HG03457 (cell line): Measurements from ENCODE around the gene TMEM43.

ENCODE experiments used
- ATAC-seq: cut with Tn5 transposase; IDR thresholded peaks from one replicate; pipeline ENCODE4 v1.9.1; 2021; ENCODE audit warnings: moderate number of reproducible peaks; ENCODE audit not compliant: unreplicated experiment

Gene TMEM43

DNA sequence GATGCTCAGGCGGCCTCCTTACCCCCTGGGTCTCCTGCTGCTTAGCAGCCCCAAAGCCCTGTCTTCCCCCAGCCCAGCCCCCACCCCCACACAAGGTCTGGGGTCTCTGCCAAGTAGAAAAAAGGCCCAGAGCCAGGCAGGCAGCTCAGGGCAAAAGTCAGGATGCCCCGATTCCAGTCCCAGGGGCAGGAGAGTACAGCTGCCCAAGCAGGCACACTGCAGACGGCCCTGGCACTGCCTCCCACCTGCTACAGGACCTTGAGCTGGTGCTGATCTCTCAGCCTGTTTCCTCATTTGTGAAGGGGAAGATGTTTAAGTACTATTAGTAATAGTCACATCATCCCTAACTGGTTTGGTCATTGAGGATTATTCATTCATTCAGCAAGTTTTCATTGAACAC is 12.6 kb downstream of the TMEM43 start:
- ATAC-seq = no peak

DNA sequence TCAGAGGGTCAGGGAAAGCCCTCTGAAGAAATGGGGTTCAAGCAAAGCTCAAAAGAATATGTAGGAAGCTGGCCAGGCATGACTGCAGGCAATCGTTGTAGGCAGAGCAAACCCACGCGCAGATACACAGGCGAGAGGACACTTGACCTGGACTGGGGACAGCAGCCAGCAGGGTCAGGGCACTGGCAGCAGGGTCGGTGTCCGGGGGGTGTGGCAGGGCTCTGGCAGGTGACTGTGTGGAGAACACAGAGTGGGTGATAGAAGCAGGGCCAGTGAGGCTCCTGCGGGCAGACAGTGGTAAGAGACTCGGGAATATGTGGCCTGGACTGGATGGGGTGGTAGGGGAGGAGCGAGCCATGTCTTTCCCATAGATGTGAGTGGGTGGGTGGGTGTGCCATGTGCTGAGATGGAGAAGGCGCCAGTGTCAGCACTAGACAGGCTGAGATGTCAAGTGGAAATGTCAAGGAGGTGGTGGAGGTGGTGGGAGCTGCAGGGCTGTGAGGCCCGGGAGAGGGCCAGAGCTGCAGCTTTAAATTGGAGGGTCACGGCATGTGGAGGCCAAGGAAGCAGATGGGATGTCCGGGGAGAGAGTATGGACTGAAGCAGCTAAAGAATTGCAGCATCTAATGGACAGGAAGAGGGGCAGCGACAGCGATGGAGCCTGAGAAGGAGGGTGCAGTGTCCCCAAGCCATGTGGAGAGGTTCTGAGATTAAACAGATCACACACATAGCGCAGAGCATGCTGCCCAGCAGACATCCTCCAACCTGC is 13.4 kb downstream of the TMEM43 start:
- ATAC-seq = no peak

DNA sequence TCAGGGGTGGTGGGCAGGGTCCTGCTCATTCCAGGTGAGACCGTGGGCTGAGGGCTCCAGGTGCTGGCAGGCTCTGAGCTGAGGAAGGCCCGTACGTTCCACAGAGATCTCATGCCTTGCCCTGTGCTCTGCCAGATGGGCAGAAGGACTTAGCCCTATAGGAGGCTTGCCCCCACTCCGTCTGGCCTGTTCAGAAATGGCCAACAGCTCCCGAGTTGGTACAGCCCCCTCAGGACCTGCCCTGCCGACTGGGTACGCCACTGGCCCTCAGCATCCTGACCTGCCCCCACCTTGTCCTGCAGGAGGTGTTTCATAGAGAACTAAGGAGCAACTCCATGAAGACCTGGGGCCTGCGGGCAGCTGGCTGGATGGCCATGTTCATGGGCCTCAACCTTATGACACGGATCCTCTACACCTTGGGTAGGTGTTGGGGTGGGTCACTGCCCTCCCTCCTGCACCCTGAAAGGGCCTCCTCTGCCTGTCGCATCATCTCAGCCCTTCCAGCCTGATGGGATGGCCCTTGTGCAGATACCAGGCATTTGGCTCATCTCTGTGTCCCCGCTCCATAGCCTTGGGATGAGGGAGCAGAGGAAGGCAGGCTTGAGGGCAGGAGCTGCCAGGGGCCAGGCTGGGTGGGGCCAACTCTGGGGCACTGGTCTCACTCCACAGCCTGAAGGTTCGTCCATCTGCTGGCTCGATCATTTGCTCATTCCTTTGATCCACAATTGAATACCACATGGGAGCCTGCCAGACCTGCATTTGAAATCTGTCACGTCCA is 14.2 kb downstream of the TMEM43 start:
- no peak for ATAC-seq

DNA sequence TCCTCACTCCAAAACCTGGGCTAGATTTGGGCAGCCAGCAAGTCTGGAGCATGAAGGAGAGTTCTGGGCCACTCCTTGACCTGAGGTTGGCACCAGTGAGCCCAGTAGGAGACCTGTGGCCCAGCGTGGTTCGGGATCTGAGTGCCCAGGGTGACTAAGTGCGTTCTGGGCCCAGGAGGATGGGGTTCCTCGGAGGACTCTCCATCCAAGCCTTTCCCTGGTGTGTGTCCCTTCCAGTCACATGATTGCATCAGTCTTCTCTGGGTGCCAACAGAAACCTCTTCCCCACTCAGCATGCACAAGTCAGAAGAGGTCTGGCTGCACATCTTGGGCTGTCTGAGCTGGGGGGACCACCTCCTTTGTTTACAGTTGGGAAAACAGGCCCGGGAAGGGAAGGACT is 14.9 kb downstream of the TMEM43 start:
- no peak for ATAC-seq

DNA sequence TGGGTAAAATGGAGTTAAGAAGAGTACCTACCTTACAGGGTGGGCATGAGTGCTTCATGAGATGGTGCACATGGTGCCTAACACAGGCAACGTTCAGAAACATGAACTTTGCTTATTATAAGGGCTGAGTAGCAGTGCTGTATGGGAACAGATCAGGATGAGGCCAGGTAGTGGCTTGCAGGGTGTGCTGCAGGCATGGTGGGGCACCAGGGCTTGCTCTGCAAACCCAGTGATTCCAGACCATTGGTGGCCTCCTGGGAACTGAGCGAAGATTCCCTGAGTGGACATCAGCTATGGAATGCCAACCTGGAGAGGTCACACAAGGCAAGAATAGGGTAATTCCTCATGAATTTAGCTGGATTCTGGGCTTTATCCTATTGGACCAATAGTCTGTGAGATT is 15.8 kb downstream of the TMEM43 start:
- no peak for ATAC-seq

DNA sequence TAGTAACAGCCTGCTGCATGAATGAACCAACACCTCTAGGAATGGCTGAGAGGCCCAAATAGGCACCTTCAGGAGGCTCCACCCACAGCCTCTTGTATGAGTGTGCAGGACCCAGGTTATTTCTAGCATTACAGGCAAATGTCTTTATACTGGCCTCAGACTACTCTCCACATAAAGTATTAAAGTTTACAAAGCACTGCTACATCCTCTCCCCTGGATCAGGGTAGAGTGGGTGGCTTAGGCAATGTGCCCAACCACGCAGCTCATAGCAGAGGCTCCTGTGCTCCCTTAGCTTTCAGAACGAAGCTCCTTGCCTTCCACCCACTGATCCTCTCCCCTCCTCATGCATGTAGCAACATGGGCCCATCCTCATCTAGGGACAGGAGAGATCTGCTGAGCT is 16.3 kb downstream of the TMEM43 start:
- ATAC-seq = no peak

DNA sequence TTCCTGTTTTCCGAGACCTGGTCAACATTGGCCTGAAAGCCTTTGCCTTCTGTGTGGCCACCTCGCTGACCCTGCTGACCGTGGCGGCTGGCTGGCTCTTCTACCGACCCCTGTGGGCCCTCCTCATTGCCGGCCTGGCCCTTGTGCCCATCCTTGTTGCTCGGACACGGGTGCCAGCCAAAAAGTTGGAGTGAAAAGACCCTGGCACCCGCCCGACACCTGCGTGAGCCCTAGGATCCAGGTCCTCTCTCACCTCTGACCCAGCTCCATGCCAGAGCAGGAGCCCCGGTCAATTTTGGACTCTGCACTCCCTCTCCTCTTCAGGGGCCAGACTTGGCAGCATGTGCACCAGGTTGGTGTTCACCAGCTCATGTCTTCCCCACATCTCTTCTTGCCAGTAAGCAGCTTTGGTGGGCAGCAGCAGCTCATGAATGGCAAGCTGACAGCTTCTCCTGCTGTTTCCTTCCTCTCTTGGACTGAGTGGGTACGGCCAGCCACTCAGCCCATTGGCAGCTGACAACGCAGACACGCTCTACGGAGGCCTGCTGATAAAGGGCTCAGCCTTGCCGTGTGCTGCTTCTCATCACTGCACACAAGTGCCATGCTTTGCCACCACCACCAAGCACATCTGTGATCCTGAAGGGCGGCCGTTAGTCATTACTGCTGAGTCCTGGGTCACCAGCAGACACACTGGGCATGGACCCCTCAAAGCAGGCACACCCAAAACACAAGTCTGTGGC is 16.9 kb downstream of the TMEM43 start:
- no peak for ATAC-seq

DNA sequence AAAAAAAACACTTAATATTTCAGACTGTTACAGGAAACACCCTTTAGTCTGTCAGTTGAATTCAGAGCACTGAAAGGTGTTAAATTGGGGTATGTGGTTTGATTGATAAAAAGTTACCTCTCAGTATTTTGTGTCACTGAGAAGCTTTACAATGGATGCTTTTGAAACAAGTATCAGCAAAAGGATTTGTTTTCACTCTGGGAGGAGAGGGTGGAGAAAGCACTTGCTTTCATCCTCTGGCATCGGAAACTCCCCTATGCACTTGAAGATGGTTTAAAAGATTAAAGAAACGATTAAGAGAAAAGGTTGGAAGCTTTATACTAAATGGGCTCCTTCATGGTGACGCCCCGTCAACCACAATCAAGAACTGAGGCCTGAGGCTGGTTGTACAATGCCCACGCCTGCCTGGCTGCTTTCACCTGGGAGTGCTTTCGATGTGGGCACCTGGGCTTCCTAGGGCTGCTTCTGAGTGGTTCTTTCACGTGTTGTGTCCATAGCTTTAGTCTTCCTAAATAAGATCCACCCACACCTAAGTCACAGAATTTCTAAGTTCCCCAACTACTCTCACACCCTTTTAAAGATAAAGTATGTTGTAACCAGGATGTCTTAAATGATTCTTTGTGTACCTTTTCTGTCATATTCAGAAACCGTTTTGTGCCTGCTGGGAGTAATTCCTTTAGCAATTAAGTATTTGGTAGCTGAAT is 17.9 kb downstream of the TMEM43 start:
- no peak for ATAC-seq

DNA sequence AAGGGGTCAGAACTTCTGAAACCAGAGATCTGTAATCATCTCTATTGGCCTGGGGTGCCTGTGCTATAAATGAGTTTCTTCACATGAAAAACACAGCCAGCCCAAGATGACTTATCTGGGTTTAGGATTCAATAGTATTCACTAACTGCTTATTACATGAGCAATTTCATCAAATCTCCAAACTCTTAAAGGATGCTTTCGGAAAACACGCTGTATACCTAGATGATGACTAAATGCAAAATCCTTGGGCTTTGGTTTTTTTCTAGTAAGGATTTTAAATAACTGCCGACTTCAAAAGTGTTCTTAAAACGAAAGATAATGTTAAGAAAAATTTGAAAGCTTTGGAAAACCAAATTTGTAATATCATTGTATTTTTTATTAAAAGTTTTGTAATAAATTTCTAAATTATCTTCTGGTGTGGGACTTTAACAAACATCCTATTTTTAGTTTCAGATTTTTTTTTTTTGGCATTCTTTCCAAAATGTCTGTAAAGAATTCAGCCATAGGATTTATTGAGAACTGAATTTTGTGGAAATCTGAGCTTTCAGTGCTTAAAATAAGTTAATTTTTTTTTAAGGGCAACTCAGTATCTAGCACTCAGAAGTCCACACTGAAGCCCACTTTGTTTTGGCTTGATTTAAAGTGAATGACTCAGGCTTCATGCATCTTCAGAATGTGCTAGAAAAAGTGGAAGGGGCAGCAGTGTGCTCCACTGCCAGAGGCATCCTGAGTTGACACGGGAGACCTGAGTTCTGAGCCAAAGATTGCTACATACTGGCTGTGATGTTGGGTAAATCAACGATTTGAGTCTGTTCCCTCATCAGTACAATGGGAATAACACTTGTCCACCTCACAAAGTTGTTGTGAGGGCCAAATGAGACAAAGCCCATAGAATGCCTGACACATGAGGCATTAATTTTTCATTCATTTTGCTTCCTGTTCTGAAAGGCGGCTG is 18.7 kb downstream of the TMEM43 start:
- ATAC-seq = no peak

DNA sequence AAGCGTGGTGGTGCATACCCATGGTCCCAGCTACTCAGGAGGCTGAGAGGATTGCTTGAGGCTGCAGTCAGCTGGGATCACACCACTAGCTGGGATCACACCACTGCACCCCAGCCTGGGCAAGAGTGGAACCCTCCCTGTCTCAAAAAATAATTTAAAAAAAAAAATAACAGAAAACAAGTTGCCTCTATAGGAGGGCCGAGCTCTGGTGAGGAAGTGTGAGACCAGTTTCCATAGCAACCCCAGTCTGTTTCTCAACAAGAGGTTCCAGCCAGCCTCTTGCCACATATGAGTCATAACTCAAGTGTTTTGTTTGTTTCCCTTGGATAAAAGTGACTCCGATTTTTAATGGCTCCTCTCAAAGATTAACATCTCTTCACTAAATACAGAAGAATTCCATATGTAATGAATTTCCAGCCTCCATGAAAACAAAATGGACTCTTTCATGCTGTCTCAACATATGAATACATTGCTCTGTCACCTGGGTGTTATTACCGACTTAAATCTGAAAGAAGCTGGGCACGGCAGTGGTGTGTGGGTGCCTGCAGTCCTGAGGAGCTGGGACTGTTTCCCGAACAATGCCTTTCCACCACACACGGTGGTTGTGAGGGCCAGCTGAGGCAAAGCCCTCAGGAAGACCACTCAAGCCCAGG is 19.7 kb downstream of the TMEM43 start:
- ATAC-seq = peak; percentile 82

DNA sequence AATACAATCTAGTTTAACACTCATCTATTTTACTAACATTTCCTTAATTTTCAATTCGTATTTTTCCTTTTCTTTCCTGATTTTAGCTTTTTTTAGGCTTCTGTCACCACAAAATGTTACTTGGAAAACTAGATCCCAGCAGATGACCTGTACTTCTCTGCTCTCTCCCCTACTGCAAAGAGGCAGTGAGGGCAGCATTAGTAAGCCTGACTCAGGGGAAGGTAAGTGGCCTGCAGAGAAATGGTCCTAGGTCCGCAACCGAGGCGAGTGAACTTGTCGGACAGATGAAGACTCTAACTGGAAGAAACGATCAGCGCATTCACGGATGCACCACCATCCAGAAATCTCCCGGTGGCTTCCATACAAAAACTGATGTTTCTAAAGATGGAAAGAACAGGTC is 20.4 kb downstream of the TMEM43 start:
- ATAC-seq = no peak

DNA sequence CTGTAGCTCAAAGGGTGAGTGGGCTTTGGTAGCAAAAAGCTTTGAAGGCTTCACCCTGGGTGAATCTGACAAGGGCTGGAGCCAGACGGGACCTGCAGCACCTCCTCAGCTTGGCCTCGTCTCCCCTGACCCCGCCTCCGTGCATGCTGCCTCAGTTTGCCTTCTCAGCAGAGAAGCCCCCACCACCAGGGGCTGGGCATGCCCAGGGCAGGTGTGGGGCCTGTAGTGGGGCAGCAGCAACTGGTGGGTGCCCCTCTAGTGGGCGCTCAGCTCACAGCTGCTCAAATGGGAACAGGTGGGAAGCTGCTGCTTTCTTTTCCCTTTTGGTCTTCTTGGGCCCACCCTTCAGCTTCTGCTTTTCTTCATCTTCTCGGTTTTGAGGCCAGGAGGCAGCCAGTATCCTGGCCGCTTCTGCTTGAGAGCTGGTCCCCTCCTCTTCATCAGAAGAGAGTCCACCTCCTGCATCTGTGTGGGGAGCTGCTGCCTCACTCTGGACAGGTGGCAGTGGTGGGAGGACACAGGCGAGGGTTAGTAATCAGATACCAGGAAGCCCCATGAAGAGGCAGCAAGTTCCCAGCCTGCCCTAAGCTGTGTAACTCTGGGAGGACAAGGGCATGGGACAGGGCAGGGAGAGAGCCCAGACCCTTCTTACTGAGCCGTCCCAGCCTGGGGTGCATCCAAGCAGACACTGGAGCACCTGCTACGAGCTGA is 21.0 kb downstream of the TMEM43 start:
- no peak for ATAC-seq

DNA sequence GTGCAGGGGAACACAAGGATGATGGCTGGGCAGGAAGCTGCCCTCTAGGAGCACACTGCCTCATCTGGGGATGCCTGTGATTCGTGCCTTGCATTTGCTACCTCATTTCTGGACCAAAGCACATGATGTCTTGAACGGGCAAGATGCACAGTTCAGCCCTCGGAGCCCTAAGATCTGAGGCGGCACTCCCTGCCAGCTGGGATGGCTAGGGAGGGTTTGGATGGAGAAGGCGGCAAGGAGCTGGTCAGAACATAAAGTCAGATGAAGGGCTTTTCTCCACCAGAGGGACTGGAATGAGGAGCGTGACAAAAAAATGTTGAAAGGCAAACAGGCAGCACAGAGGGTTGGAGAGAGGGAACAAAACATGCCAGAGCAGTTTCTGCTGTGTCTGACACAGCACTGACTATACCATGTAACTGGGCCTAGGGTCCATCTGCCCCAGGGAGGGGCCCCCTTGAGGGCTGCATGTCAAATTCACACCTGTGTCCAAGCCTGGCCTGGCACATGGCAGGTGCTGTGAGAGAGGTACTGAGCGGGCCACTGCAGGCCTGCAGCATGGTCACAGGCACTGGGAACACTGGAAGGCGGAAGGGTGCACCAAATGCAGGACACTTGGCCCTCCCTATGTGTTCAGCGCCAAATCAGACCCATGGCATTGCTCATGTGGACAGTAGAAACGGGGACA is 21.7 kb downstream of the TMEM43 start:
- ATAC-seq = no peak

DNA sequence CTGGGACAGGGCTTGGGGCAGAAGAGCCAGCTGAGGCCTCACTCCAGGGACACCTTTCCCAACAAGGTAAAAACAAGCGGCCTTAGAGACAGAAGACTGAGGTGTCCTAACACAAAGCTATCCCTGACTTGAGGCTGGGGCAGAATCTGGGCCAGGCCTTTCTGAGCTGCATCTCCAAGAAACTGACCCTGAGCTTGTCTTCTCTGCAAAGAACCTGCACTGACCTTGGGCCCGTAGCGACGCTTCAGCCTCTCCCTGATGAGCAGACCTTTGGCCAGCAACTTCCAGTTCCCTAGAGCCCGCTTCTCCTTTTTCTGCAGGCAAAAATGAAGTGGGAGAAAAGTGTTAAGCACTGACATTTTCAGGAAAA is 22.2 kb downstream of the TMEM43 start:
- no peak for ATAC-seq

DNA sequence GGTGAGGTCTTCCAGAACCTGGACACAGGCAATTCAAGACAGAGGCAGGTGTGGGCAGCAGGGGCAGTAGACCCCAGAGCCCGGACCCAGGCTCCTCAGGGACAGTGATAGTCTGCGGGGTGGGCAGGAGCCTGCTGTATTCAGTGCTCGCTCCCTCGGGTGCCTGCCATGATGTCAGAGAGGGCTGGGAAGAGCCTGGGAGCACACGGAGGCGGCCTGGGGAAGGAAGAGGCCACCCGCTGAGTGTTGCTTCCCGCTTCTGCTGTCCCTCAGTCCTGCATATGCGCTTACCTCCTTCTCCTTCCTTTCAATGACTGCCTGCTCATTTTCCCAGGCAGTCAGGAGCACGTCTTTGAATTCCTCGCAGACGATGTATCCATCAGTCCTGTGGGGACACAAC is 22.8 kb downstream of the TMEM43 start:
- no peak for ATAC-seq

DNA sequence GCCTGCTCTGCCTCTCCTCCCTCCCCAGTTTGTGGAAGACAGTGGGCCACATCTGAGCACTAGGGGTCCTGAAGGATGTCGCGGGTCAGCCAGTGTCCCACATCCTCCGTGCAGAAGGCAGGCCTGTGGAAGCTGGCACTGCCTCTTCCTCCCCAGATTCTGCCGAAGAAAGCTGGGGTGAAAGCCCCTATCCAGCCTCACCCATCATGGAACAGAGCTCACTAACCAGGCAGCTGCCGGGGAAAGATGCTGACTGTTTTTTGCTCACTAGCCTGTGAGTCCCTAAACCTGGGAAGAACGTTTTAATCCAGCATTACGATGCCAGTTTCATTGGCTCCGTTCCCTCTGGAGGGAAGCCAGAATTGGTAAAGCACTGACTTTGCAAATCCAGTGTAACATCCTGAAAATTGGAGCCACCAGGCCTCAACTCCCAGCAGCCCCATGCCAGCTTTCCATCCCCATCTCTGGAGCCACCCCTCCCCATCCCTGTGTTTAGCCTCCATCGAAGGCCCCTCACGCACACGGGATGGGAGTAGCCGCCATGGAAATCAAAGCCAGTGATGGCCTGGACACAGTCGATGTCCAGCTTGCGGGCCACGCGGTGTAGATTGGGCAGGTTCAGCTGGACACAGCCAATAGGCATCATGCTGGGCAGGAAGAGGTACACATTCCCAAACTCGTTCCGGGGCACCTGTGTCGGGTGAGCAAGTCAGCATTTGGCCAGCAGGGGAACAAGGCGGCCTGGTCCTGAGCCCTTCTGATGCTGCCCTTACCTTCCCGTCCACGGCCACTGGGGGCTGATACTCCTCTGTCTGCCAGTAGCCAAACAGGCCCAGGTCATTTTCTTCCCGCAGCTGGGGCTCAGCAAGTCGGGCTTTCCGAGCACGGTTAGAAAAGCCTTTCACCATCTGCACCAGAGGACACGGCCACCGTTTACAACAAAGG is 23.5 kb downstream of the TMEM43 start:
- no peak for ATAC-seq

DNA sequence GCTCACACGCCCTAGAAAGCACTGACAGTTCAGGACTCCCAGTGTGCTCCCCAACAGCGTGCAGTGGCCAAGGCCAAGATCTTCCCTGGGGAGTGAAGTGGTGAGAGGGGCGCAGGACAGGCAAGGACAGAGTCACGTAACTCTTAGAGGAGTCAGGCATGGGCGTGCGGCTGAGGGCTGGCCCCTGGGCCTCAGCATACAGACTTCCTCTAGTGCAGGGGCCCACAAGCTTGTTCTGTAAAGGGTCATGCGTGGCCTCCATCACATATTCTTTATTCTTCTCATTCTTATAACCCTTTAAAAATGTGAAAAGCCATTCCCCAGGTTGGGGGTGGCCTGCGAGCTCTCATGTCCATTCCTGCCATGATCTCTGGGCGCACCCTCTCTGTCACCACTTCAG is 25.2 kb downstream of the TMEM43 start:
- no peak for ATAC-seq
